OCI-M1 (cell line): ENCODE data around the gene ABCB10.
"Not testable (repeated sequence)": the region's sequence is repeated elsewhere in the genome, so short reads cannot be mapped to it uniquely, and the experiment has no call there.

Experiments used
- DNase-seq: peaks from one replicate; lab custom pipeline; 2025; lab: John Stamatoyannopoulos, UW

Gene ABCB10

GRCh38 chr1:229572286-229572685, 13.8 kb upstream of the ABCB10 start:
- peak; percentile 32 for DNase-seq

GRCh38 chr1:229570891-229571516, 12.5 kb upstream of the ABCB10 start:
- no peak for DNase-seq

GRCh38 chr1:229570305-229570704, 11.8 kb upstream of the ABCB10 start:
- DNase-seq = no peak

GRCh38 chr1:229567109-229567868, 8.8 kb upstream of the ABCB10 start:
- DNase-seq = no peak

- no peak for DNase-seq
Observed at GRCh38 chr1:229563701-229564100, 5.2 kb upstream of the ABCB10 start.

- DNase-seq = no peak
Observed at GRCh38 chr1:229563241-229563640, 4.7 kb upstream of the ABCB10 start.

GRCh38 chr1:229562686-229563085, 4.2 kb upstream of the ABCB10 start:
- DNase-seq = no peak

- DNase-seq = no peak
Observed at GRCh38 chr1:229561141-229561540, 2.6 kb upstream of the ABCB10 start.

GRCh38 chr1:229560124-229560523, 1.6 kb upstream of the ABCB10 start:
- DNase-seq = not testable (repeated sequence)

GRCh38 chr1:229559336-229559801, 862 bp upstream of the ABCB10 start:
- not testable (repeated sequence) for DNase-seq

- peak; percentile 64 for DNase-seq
Observed at GRCh38 chr1:229557913-229558414, 543 bp downstream of the ABCB10 start.

GRCh38 chr1:229557200-229557850, 1.2 kb downstream of the ABCB10 start:
- DNase-seq = peak; percentile 64

GRCh38 chr1:229554886-229555621, 3.5 kb downstream of the ABCB10 start:
- DNase-seq = peak; percentile 97

GRCh38 chr1:229553621-229554130, 4.8 kb downstream of the ABCB10 start:
- no peak for DNase-seq

GRCh38 chr1:229552732-229553131, 5.8 kb downstream of the ABCB10 start:
- no peak for DNase-seq

- no peak for DNase-seq
Observed at GRCh38 chr1:229550812-229551567, 7.5 kb downstream of the ABCB10 start.

- no peak for DNase-seq
Observed at GRCh38 chr1:229547542-229547941, 11.0 kb downstream of the ABCB10 start.

GRCh38 chr1:229544587-229544986, 13.9 kb downstream of the ABCB10 start:
- no peak for DNase-seq

GRCh38 chr1:229539863-229540506, 18.5 kb downstream of the ABCB10 start:
- no peak for DNase-seq

- no peak for DNase-seq
Observed at GRCh38 chr1:229538945-229539344, 19.6 kb downstream of the ABCB10 start.

GRCh38 chr1:229537894-229538293, 20.6 kb downstream of the ABCB10 start:
- DNase-seq = peak; percentile 89
